22Rv1 (cell line): ENCODE measurements around the gene SLCO3A1.

Source experiments
- ZFX ChIP-seq: fragments of 450-650 bp; IDR thresholded peaks from 2 replicates; pipeline ENCODE4 v1.6.1; 2017; ENCODE audit warnings: antibody characterized with exemption, borderline replicate concordance
- TF ChIP-seq, protein P1 (sequence below): fragments of 450-650 bp; IDR thresholded peaks from 2 replicates; pipeline ENCODE4 v1.5.1; 2017; ENCODE audit warnings: mild to moderate bottlenecking

DNA sequence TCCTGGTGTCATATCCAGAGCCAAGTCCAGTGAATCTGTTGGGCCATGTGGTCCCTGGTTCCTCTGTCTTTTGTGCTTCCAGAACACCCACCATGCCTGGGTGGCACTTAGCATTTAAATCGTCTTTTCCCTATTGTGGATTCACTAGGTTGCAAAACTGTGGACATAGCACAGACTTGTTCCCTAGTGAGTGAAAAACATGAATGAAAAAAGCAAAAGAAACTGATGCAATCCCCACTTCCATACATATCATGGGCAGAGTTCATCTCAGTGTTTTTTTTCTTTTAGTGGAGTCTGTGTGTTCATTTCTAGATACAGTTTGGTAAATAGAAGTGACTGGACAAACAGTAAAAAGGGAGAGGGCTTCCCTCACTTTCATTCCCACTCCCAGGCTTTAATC is 170.5 kb downstream of the SLCO3A1 start:
- TF ChIP-seq, protein P1, sequence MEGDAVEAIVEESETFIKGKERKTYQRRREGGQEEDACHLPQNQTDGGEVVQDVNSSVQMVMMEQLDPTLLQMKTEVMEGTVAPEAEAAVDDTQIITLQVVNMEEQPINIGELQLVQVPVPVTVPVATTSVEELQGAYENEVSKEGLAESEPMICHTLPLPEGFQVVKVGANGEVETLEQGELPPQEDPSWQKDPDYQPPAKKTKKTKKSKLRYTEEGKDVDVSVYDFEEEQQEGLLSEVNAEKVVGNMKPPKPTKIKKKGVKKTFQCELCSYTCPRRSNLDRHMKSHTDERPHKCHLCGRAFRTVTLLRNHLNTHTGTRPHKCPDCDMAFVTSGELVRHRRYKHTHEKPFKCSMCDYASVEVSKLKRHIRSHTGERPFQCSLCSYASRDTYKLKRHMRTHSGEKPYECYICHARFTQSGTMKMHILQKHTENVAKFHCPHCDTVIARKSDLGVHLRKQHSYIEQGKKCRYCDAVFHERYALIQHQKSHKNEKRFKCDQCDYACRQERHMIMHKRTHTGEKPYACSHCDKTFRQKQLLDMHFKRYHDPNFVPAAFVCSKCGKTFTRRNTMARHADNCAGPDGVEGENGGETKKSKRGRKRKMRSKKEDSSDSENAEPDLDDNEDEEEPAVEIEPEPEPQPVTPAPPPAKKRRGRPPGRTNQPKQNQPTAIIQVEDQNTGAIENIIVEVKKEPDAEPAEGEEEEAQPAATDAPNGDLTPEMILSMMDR = no peak
- no peak for TF ChIP-seq ZFX
